ENCODE data around the gene LRTM1.

LRTM1 gene

DNA sequence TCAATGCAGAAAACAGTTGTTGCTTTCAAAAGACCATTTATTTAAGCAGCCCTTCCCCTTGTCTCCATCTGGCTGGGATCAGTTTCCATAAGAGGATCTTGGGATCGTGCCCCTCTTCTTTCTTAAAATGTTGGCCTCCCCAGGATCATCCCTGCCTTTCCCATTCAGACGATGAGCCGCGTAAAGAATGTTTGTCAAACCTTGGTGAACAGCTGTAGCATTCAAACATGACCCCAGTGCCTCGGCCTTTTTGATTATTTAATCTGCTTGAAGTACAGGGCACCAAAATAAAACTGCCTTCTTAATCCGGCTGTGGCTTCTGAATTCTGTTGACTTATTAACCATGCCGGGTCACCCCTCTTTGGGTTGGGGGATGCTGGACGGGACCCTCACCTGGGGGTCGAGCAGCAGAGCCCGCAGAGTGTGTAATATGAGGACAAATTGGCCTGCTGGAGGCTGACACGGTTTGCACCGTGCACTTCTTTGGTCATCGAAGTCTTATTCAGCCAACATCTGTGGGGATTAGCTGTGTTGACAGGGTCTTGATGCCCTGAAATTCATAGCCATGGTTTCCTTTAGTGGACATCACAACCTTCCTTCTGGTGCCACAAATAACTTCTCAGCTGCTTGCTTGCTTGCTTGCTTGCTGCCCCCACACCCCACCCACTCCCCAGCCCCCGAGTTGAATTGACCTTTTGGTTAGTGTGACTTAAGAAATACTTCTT is at the start of gene LRTM1:
Gene LRTM1, minus strand, starts transcription at position 14 of the 725 bp plus-strand sequence. CDS start 148 bp downstream, outside the sequence.
- FAIRE-seq = no peak

DNA sequence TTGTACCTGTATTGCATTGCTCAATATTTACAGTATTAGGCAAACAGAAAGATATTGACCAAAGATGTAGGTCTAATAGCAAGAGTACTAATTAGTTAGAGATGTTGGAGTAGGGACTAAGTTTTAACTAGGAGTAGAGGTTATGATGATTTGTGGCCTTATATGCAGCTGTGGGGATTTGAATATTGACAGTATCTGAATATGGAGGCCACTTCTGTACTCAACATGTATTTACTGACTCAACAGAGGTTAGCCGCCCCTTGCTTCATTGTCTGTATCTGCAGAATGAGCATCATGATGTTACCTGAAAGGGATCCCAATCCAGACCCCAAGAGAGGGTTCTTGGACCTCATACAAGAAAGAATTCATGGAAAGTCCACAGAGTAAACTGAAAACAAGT is 49.6 kb upstream of the LRTM1 start:
- no peak for FAIRE-seq

DNA sequence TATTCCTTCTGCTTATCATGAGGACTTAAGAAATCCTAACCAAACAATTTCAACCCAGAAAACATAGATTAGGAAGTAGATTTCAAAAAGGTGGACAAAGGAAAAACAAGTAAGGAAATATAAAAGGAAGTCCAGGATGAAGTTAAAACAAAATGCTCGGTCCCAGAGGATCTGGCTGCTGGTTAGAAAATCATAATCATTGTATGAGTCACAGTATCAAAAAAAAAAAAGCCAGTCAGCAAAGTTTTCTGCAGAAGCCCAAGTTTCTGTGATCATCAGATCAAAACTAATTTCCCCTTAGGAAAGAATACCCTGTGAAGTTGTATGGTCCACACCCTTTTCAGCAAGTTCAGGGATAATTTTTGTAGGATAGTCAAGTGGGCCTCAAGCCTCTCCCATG is 43.0 kb upstream of the LRTM1 start:
- no peak for FAIRE-seq

DNA sequence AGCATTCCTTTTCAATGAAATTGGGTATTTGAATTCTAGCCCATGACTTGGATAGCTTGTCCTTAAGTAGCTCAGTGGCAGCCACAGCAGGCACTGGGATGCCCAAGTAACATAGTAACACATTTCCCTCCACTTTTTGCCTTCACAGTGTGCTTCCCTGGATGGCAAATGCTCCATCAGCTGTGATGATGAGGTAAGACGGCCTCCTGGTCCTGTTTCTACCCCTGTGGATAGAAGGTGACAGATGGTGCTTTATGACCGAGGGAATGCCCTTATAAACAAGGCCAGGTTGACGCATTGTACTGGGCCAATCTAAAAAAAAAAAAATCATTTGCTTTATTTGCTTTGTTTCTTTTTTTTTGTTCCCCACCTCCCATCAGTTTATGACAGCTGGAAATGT is 41.8 kb upstream of the LRTM1 start:
- no peak for FAIRE-seq

DNA sequence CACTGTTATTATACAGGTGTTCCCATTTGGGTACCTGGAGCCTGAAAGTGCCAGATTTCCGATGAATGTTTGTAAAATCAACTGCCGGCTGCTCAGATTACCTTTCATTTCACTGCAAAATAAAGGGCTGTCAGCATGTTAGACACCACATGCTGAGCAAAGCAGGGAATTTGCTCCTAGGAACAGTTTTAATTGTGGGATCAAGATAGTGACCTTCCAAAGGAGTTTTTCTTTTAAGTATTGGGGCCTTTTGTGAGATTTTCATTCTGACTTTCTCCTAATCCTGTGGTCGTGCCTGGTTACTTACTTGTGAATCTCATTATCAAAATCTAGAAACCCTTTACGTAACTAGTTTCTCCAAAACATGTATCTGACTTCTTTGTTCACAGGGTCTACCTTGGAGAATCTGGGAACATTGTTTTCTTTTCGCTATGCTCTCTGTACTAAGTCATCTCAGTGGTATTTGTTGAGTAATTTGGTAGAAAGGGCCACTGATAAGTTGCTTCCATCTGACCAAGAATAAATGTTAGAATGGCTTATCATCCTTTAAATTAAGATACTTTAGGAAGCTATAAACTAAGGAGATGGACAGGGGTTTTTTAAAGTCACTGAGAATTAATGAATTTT is 40.8 kb upstream of the LRTM1 start:
- no peak for FAIRE-seq

DNA sequence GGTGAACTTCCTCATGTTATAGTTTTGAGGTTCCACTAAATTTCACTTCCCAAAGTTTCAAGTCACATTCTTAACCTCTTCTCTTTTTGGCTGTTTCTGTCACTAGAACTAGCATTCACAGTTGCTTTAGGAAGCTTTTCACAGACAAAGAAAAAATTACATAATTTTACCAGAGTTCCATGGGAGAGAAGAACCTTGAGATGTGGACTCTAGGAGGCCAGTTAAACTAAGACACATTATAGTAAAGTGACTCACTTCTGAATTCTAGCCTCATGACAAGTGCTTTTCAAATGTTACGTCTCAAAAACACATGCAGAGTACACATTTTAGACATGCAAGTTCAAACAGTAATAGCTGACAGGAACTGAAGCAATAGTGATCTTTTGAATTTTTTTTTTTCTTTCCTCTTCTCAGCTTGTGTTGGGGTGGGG is 39.9 kb upstream of the LRTM1 start:
- FAIRE-seq = no peak

DNA sequence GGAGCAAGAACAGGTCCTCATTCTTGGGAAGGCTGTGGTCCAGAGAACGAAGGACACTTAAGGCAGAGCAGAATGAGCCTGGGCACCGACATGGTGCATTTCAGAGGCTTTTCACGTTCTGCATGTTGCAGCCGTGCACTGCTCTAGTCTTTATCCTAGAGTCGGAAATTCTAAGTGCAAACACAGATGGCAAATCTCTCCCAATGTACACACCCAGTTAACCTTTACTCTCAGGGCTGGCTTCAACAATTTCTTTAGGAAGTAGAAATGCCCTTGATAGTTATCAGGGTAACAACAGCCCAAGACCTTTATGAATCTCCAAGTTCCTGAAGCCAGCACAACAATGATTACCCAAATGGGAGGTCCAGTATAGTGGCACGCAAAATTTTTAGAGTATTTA is 39.1 kb upstream of the LRTM1 start:
- no peak for FAIRE-seq

DNA sequence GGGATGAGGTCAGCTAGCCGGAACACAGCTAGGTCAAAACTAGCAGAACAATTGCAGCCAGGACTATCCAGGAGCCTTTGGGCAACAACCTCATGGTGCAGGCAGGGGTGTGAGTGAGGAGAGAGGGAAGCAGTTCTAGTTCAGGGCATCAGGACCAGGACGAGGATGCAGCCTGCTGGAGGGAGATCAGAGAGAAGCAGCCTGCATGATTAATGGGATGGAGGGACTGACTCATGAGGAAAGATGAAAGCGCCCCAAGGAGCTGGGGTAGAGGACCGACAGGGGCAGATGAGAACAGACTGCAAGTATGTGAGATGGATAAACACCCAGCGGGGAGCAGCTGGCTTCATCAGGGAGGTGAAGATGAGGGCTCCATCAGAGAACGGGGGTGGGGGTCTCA is 37.9 kb upstream of the LRTM1 start:
- FAIRE-seq = no peak

DNA sequence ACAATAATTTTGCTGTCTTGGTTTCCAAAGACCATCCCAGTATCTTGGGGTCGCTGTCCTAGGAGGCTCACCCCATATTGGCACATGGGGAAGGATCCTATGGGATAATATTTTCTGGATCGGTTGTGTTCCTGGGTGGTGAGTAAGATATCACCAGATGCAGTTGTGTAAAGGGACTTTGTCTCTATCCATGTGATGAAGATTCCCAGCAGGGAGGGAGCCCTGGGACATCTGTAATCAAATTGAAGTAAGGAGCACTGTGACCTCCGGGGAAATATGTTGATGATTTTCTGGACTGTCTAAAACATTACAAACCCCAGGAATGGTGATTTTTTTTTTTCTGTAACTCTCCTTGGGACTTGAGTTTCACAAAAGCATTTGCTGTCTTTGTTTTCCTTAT is 36.2 kb upstream of the LRTM1 start:
- FAIRE-seq = no peak

DNA sequence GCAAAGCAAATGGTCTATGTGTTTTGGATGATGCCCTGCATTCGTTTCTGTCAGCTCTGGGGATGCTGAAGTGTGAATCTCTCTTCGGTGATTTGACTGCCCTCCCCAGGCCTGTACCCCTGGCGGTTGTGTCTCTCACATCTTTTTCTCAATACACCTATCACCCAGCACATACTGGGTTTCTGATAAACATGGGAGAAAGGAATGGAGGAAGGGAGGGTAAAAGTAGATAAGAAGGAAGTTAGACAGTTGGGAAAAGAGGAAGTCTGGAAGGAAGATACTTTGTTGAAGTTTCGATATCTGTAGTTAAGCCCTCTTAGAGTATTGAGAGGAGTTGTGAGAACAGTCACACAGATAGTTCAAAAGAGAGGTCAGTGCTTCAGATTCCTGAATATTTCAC is 35.8 kb upstream of the LRTM1 start:
- FAIRE-seq = no peak

DNA sequence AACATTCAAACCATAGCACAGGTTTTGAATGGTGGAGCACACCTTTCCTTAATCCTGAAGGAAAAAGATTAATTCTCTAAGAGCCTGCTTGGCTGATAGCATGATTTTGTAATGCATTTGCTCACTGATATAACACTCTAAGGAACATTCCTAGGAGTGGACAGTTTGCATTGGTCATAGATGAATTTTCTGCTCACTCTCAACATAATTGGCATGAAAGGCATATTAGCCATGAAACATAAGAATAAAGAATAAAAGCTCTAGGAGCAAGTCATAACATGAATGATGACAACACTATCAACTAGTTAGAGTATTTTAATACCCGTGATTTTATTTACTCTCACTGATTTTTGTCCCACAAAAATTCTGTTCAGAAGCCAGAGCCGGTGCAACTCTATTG is 34.3 kb upstream of the LRTM1 start:
- FAIRE-seq = no peak

DNA sequence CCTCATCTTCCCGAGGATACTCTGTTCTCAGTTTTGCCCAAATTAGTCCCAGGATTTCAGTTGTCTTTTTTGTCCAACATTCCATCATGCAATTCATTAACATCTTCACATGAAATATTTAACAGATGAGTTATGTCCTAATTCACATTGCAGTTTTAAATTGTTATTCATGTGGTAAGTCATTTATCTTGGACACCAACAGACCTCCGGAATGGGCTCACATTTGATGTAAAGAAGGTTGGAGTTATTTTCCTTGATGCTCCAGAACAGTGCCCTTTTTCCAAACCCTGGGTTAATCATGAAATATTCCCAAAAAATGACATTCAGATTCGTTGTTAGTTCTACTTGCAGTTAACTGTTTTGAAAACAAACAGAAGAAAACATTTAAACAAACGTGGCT is 32.8 kb upstream of the LRTM1 start:
- FAIRE-seq = no peak

DNA sequence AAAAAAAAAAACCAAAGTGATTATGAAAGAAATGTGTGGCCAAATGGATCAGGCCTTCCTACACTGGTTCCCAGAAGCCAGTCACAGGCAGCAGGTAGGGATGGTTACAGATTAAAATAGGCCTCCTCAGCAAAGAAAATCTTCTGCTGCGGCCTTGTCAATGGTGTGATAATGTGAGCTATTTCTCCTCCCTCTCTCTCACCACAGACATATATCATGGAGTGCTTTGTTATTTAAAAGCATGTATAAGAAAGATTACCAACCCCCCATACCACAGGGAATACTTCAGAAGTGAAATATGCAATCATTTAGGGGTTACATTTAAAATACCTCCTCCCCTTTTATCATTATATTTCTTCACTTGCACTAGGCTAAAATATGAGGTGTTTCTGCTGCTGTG is 32.2 kb upstream of the LRTM1 start:
- no peak for FAIRE-seq

DNA sequence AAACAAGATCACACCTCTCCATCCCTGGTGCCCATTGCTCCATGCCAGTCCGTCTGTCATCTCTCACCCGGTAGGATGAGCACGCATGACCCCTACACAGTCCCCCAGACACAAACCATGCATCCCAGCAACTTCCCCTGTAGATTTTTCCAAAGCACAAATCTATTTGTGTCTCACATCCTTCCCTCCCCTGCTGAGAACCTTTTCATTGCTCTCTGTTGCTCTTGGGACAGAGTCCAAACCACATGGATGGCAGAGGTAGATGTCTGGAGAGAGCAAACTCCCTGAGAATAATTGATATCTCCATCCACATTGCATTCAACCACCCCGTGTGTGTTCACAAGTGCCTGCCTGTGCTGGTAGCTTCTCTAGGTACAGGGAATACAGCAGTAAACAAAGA is 29.9 kb upstream of the LRTM1 start:
- FAIRE-seq = no peak

DNA sequence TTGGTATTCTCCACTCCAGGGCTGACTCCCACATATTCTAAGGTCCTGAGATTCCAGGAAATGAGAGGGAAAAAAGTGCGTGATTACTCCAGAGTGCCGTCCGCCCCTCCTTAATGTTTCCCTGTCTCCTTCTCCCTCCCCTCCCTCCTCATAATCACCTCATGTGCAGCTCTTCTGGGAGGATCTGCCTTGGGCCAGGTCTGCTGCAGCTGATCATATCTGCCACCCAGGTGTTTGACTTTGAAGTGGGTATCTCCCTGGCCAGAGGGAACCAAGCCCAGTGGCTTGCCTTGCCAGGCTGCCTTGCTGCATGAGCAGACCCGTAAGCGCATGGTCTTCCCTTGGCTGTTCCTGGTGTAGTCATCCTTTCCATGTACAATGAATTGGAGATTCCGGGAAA is 28.1 kb upstream of the LRTM1 start:
- FAIRE-seq = no peak

DNA sequence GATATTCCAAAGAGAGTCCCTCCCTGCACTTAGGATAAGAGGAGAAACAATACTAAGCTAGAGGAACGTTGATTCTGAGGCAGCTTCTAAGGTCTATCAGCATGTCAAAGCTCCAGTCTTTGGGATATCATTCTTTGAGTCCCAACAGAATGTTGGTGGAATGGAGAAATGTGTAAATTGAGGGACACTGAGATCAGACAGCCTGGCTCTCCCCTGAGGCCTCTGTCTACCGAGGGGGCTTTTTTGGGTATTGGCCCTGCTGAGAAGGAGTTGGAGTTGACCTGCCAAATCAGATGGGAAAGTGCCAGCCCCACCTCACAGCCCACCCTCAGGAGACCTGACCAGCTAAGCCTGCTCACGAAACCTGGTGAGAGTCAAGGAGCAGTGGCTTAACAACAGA is 27.6 kb upstream of the LRTM1 start:
- no peak for FAIRE-seq

DNA sequence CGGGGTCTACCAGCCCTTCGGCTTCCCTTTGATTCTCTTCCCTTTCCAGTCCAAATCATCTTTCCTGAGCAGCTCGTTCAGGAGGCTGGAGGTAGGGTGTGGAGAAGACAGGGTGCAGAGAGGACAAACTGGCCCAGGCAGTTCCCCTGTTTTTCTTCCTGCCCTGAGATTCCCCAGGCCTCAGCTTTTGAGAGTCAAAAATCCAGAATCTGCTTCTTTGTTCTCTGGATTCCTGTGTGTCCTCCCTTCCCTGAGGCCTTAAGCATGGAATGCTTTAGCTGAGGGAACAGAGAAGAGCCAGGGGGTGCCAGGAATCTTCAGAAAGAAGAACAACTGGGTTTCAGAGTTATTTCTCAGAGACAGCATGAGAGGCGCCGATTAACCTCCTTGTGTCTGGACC is 26.7 kb upstream of the LRTM1 start:
- FAIRE-seq = no peak

DNA sequence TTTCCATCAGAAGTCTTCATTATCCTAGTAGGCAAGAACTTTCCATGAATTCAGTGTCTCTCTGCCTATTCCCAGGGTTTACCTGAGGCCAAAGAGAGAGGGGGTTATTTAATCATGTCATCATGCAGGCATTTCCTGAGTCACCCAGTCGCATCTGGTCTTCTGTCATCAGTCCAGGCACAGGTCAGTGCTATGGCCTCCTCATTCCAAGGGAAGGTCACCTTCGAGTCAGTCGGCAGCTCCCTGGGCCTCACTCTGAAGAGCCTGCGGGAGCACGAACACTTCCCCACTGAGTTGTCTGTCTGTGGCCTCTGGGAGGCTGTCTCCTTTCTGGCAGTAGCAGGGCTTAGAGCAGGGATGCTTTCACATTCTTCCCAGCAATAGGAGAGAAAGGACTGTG is 26.2 kb upstream of the LRTM1 start:
- no peak for FAIRE-seq

DNA sequence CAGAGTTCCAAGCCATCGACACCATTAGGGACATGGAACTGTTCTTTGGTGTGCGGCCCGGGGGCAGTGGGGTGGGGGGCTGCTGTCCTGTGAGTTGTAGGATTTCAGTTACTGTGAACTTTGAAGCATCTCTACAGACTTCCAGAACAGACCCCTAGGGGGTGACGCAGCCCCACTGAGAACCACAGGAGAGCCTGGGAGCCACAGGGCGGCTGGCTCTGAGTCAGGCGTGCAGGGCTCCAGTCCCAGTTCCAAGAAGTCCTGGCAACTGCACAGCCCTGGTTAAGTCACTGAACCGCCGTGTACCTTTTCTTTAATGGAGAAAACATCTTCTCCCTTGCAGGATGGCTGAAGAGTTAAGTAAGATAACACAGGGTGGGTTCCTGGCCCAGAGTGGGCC is 23.5 kb upstream of the LRTM1 start:
- FAIRE-seq = no peak

DNA sequence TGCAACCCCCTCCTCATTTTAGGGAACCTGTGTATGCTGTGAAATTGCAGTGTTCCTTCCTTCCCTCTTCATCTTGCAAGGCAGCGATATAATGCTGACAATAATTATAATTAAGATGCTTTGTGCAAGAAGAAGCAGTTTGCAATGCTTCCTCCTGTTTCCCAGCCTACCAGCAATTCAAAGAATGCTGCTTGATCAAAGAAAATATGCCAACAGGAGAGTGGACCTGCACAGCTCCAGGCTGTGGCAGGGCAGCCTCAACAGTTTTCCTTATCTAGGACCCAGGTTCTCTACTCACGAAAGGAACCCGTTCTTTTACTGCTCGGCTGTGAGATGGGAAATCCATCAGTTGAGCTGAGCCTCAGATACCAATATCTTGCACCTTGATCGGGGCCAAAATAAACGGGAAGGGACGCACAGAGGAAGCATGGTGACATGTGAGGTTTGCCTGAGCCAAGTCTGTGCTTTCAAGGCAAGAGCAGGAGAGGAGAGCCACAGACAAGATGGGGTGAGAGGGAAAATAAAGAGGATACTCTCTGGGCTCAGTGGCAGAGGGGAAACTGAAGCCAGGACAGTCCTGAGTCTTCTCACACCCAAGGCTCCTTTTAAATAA is 22.6 kb upstream of the LRTM1 start:
- no peak for FAIRE-seq

DNA sequence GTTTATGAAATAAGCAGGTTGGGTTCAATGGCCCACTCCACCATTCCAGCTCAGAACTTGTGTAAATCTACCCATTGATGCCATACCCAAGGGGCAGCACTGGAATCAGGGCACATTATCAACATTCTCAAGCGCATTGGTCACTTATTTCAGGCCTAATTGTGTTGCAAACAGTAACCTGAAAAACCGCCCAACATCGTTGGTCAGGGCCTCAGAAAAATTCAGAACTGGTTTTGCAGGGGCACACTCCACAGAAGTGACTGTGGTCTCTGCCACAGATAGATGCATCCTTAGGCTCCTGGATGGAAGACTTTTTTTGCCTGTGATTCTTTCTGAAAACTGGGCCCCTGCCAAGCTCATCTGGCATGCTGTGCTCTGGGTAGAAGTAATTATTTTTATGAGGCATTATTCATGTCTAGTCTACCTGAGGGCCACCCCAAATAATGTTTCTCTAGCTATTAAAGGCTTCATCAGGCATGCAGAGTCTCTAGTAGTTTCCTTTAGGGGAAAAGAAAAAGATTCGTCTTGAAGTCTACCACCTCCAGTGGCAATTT is 21.7 kb upstream of the LRTM1 start:
- FAIRE-seq = no peak

DNA sequence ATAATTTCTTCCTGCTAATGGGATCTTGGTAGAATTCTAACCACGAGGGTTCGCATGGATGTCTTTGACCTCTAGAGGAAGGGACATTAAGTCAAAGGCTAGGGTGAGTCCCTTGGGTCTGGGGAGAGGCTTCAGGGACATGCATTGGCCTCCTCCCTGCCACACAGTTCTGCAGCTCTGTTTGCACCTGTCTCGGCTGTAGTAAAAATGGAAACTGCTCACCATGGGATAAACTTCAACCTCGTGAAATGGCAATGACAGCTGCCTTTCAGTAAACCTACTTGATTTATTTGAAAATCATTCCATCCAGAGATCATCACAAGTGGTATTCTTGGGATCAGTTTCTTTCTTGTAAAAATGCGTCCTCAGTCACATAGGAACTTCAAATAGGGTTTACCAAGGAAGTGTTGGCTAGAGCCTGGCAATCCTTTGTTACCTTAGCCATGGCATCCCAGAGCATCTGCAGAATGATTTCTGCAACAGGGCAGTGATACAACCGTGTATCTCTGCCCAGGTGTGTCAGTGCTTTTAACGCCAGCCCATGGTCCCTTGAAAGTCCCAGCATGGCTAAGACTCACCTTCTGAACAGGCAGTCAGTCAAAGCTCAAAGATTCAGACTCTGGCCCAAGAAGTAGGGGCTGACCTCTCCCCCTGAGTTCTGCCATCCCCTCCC is 14.0 kb upstream of the LRTM1 start:
- FAIRE-seq = no peak

DNA sequence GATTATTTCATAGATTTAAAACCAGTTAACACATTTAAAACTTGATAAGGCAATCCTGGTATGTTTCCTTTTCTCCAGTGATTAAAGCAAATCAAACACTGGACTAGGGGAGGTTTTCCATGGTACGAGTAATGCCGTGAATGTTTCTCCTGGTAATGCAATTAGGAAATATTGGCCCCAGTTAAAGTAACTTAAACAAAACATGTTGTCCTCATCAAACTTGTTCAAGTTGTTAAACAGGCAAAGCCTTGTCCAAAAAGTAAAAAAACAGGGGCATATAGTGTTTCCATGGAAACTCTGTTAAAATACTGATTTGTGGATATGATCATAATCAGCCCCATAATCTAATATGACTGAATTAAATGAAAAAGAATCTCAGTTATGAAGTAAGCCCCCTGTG is 13.1 kb upstream of the LRTM1 start:
- FAIRE-seq = no peak

Data from A204.1 (cell line).